ENCODE results near the gene ERGIC2.

DNA sequence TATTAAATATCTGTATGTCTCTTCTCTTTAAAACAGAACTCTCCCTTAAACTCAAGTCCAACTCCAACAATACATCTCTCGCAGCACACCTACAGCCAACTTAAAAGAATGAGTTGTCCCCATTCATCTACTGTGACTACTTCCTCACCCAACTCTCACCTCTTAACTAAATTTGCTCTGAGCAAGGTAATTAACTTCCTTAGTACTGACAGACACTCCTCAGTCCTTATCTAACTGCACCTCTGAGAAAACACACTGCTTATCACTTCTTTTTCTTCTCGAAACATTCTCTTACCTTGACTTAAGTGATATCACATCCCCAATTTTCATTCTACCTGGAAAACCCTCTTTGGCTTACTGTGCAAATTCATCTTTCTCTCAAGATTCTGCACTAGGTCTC lies 7.0 kb downstream of the ERGIC2 start:
- TF ChIP-seq POLR2A (IDR thresholded peaks at IDR 0.05; ENCODE audit: insufficient read depth in 1 of 2, low read depth in 2 of 2, low read length in 2 of 2), result no peak
- no peak for TF ChIP-seq ZSCAN29 (CRISPR knock-in tag; conservative IDR thresholded peaks at IDR 0.05)
- TF ChIP-seq, protein P1, sequence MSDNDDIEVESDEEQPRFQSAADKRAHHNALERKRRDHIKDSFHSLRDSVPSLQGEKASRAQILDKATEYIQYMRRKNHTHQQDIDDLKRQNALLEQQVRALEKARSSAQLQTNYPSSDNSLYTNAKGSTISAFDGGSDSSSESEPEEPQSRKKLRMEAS (IDR thresholded peaks at IDR 0.05), result no peak
- TF ChIP-seq KLF9 (CRISPR knock-in tag; IDR thresholded peaks at IDR 0.05; ENCODE audit: low read depth), result no peak
- TF ChIP-seq BRD4 (CRISPR knock-in tag; IDR thresholded peaks at IDR 0.05), result no peak
- TF ChIP-seq REPIN1 (CRISPR knock-in tag; IDR thresholded peaks at IDR 0.05; ENCODE audit: borderline replicate concordance, low read depth), result no peak
- TF ChIP-seq, protein P2, sequence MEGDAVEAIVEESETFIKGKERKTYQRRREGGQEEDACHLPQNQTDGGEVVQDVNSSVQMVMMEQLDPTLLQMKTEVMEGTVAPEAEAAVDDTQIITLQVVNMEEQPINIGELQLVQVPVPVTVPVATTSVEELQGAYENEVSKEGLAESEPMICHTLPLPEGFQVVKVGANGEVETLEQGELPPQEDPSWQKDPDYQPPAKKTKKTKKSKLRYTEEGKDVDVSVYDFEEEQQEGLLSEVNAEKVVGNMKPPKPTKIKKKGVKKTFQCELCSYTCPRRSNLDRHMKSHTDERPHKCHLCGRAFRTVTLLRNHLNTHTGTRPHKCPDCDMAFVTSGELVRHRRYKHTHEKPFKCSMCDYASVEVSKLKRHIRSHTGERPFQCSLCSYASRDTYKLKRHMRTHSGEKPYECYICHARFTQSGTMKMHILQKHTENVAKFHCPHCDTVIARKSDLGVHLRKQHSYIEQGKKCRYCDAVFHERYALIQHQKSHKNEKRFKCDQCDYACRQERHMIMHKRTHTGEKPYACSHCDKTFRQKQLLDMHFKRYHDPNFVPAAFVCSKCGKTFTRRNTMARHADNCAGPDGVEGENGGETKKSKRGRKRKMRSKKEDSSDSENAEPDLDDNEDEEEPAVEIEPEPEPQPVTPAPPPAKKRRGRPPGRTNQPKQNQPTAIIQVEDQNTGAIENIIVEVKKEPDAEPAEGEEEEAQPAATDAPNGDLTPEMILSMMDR (CRISPR knock-in tag; IDR thresholded peaks at IDR 0.05), result no peak
- no peak for TF ChIP-seq MBD4 (IDR thresholded peaks at IDR 0.05; ENCODE audit: borderline replicate concordance, low read length)
- no peak for TF ChIP-seq SMARCC2 (IDR thresholded peaks at IDR 0.05)

Data from HepG2 (cell line).